Hematopoietic multipotent progenitor cell treated with erythropoietin and hydrocortisone succinate and interleukin-3 and kit ligand, for 15 days (in vitro differentiated cells): ENCODE measurements around the gene RPL37A.

Experiments
- DNase-seq: peaks from one replicate; pipeline ENCODE4 v3.0.0-alpha.2; 2015; ENCODE audit warnings: low spot score

Gene RPL37A

DNA sequence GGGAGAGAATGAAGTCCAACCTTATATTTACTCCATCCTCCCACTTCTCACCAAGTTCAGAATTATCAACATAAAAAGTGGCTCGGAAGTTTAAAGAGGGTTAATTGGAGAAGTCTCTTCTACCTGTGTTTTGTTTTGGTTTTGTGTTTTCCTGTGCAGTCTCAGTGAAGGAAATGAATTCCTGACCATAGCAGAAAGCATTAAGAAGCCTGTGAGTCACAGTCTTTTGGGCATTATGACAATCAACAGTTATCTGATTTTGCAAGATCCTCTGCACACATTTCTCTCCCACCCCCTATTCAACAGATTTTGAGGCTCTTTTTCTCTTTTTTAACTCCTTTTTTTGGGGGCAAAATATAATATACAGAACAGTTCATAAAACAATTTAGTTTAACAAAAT is 8.6 kb upstream of the RPL37A start:
- DNase-seq = no peak

DNA sequence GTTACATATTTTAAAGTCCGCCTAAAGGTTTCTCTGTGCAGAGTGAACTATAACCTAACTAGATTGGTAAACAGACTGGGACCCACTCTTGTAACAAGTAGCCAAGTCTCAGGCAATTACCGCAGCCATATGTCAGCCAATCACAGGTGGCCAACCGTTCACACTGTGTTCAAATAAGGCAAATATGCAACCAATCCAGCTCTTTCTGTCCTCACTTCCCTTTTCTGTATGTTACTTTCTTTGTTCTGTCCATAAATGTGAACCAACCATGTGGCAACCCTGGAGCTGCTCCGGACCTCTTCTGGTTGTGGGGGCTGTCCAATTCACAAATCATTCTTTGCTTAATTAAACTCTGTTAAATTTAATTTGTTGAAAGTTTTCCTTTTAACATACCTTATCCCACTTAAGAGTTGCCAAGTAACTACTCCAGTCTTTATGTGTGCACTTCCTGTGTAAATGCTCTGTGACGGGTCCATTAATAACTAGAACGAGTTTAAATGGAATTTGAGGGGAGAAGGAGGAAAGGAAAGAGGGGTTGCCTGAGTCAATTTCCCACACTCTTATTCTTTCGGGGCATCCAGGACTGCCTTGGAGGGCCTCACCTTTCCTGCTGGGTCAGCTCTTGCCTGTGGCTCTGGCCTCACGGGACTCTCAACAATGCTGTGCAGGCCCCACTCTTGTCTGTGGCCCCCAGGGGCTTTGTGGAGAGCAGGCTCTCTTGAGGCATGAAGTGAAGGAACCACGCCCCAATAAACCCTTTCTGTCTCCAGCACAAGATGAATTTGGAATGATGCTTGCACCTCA is 6.6 kb upstream of the RPL37A start:
- no peak for DNase-seq

DNA sequence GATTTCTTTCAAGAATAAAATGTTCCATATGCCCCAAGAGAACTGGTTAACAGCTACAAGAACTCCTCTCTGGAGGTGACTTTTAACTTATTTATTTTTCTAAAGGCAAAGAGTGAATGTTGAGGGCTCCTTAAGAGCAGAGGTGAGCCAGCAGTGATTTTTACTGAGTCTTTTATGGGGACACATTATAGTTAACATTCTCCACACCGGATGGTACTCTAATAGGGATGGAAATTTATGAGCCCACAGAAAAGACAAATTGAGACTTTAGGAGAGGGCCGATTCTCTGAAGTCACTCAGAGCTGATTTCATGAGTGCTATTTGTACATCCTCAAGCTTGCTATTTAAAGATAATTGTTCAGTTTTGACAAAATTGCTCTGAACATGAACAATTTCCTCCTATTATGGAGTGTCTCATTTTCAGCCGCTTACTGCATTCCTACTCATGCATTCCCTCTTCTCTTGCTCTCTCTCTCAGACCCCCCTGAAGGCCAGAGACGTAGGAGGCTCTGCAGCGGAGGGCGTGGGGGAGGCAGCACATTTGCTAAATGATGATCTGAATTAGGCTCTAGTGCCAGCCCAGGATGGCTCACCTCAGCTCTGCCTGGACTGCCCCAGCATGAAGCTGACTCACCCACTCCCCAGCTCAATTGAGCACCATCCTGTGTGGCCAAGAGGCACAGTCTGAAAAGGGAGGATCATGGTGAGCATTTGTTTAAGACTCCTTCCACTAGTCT is 5.9 kb upstream of the RPL37A start:
- DNase-seq = no peak

GRCh38 chr2:216493334-216493685 is 5.3 kb upstream of the RPL37A start:
- DNase-seq = no peak

DNA sequence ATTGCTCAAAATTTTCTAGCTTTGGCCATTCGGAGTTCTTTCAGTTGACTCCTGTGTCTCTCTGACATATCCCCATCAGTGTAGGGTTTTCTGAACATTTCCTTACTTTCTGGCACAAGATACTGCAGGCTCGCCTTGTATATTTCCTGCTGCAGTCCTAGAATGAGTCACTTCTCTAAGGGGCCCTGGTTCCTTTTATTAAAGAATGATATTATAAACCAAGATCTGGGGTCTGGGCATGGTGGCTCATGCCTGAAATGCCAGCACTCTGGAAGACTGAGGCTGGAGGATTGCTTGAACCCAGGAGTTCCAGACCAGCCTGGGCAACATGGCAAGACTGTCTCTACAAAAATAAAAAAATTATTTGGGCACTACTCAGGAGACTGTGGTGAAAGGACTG is 3.0 kb upstream of the RPL37A start:
- DNase-seq = no peak

DNA sequence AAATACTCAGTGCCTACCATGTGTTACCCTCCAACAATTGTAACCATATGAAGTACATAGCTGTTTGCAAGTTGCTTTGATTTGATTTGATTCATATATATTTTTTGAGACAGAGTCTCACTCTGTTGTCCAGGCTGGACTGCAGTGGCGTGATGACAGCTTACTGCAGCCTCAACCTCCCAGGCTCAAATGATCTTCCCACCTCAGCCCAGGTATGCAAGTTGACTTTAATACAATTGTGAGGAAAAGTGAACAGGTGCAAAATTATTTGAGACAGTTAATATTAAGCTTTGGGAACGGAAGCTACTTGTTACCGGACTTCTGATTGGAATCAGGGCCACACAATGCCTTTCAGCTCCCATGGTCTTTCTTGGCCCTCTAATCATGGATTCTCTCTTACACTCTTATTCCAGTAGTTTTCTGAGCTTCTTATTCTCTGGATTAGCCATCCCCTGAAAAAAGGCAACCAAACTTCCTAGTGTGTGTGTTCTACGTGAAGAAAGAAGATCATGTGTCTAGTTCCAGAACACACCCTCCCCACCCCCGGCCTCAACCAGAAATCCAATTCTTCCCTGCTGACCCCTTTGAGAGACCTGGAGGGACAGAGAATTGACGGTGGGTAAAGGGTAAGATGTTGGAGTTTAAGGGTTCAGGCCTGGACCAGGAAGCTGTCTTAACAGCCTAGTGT is 1.1 kb upstream of the RPL37A start:
- DNase-seq = no peak

- no peak for DNase-seq
These were observed 620 bp upstream of the RPL37A start for GRCh38 chr2:216498070-216498378.

DNA sequence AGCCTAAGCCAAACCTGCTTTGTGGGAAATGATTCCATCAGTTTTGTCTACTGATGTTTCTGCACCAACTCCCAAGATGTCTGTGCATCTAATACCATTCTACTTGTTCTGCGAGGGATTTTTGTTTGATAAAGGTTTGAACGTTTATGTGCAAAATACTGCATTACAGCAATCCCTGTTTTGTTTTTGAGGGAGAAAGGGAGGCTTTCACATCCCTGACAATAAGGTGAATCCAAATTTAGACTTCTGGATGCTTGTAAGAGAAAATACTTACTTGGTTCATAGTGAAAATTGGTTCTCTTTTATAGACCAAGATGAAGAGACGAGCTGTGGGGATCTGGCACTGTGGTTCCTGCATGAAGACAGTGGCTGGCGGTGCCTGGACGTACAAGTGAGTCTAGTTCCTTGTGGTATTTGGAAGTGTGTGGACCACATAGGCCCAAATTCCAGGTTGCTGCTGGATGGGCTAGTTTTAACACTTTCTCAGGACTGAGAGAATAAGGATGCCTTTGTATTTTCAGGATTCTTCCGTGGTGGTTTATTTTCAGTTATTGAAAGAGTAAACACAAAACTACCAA is 1.1 kb downstream of the RPL37A start:
- DNase-seq = no peak

DNA sequence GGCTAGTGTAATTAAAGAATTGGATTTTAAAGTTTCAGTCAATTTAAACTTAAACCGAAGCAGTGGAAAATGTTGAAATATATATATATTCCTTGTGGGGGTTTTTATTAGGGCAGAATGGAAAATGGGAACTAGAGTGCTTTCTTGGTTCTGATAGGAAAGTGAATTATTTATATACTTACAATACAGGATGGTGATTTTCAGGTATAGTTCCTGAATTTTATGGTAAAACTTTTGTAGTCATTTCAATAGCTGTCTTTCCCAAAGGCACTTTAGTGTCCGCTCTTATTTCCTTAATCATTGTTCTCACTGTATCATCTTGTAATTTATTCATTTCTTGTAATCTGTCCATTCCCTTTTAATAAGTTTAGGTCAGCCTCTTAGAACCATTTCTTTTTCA is 1.9 kb downstream of the RPL37A start:
- DNase-seq = no peak

GRCh38 chr2:216501854-216502253 is 3.2 kb downstream of the RPL37A start:
- no peak for DNase-seq

DNA sequence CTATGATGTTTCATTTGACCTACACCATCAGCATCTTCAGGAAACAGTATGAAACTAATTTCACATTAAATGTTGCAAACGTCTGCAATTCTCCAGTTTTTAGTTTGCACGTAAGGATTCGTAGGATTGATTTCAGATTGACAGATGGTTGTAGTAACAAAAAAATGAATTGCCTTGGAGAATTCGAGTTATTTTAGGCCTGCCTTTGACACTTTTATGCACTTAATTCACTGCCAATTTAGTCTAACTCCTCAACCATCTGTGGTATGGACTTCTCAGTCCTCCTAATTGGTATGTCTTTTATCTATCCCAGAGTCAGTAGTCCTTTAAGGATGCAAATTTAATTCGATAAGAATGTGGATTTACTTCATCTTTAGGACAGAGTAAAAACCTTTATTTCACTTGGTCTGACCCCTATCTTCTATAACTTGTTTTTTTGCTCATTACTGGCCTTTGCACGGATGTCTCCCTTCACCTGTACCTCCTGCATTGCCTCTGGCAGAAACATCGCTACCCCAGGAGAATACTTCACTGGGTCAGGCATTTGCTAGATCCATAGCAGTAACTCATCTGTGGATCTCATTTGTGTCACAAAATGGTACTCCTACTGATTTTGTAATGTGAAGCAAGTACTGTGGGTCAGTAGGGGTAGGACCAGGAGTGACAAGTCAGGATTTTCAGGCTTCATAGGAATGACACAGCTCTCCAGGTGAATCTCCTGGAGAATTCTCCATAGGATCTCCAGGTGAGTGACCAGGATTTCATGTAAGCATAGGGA is 3.9 kb downstream of the RPL37A start:
- no peak for DNase-seq

DNA sequence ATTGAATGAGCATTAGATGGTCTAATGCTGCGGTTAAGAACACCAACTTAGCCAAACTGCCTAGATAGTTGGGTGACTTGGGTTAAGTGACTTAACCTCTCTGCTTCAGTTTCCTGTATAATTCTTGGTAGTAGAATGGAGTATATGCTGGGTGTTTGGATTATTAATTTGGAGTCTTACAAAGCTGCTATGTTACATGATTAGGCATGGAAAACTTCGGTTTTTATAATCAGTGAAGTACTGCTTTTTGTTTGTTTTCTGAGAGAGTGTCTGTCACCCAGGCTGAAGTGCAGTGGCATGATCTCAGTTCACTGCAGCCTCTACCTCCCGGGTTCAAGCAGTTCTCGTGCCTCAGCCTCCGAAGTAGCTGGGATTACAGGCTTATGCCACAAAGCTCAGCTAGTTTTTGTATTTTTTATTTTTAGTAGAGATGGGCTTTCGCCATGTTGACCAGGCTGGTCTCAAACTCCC is 4.5 kb downstream of the RPL37A start:
- DNase-seq = no peak

- no peak for DNase-seq
These were observed 5.2 kb downstream of the RPL37A start for GRCh38 chr2:216503697-216504375.

DNA sequence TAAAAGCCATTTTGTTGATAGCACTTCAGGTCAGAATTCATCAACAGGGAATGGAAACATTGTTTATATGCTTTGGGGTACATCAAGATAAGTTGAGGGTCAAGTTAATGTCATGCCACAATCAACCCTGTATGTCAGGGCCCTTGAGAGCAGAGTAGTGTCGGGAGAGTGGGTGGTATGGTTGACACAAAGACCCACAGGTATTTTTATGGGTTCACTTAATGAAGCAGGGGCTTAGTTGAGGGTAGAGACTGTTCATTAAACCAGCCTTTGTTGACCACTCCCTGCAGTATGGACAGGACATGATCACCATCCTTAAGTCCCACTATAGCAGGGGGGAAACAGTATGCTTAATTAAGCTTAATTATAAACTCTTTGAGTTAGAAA is 5.7 kb downstream of the RPL37A start:
- DNase-seq = no peak

DNA sequence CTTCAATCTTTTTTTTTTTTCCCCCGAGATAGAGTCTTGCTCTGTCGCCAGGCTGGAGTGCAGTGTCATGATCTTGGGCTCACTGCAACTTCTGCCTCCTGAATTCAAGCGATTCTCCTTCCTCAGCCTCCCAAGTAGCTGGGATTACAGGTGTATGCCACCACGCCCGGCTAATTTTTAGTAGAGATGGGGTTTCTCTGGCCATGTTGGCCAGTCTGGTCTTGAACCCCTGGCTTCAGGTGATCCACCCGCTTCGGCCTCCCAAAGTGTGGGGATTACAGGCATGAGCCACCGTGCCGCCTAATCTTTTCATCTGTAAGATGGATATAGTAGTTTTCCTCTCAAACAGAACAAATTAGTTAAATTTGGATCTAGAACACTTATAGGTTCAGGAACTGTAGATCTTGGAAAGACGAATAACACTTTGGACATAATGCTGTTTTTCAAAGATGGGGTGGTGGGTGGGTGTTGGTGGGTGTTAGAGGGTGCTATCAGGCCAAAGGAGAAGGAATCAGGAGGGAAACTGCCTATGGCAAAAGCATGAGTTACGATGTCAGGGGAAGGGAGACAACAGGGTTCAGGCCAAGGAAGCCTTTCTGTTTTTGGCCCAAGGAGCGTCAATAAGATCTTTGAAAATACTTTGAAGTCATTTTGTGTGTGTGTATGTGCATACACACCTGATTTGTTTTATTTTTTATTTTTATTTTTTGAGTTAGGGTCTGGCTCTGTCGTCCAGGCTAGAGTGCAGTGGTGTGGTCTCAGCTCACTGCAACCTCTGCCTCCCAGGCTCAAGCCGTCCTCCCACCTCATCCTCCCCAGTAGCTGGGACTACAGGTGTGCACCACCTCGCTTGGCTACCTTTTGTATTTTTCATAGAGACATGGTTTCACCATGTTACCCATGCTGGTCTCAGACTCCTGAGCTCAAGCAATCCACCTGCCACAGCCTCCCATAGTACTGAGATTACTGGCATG is 6.8 kb downstream of the RPL37A start:
- DNase-seq = no peak

DNA sequence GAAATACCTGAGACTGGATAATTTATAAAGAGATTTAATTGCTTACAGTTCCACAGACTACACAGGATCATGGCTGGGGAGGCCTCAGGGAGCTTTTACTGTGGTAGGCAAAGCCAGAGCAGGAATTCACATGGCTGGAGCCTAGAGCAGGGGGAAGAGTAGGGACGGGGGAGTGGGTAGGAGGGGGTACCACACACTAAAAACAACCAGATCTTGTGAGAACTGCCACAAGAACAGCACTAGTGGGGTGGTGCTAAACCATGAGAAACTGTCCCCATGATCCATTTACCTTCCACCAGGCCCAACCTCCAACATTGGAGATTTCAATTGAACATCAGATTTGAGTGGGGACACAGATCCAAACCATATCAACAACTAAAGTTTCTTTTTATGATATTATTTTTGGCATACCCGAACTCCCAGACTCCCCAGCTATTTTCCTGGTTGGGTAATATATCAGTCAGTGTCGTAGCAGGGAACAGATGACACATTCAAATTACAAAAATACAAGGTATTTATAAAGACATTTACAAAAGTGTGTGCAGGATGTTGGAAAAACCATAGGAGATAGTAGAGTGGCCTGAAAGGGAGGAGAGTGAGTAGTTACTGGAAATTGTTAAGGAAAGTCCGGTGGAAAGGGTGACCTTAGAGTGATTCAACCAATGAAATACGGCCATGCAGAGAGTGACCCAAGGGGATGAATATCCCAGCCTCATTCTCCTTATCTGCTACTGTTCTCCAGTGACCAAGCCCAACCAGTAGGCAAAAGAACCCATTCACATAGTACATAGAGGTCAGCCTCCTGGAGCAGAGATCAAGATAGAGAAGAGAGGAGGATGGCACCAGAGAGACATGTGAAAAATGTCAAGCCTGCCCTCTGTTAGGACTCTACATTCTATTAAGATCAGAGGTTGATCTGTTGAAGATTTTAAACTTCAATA is 8.8 kb downstream of the RPL37A start:
- DNase-seq = no peak

DNA sequence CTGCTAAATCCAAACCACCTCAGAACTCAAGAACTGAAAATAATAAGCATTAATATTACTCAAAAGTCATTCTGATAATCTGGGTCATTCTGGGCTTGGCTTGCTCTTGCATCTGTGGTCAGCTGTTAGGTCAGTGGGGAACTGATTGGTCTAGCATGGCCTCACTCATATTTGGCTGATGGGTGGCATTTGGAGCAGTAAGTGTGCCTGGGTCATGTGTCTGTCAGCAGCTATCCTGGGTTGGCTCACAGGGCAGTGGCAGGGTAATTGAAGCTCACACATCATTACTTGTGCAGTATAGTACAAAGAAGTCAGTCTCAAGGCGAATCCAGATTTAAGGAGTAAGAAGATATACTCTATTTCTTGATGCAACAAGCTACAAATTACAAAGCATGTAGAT is 9.6 kb downstream of the RPL37A start:
- DNase-seq = no peak

- DNase-seq = peak; percentile 29
These were observed 18.2 kb downstream of the RPL37A start for GRCh38 chr2:216516730-216517350.
